Adipocyte (in vitro differentiated cells): ENCODE results near the gene TRIM63.
"Not testable (repeated sequence)": the region's sequence is repeated elsewhere in the genome, so short reads cannot be mapped to it uniquely, and the experiment has no call there.

Experiments
- DNase-seq: peaks from one replicate; pipeline ENCODE4 v3.0.0-alpha.2; 2015; ENCODE audit warnings: low read depth
- H3K27me3 ChIP-seq: replicated peaks from 2 replicates; pipeline ENCODE4 v1.7.0; 2013; ENCODE audit warnings: mild to moderate bottlenecking, low read length, moderate library complexity; ENCODE audit not compliant: control insufficient read depth, insufficient read depth
- H3K36me3 ChIP-seq: 2 replicates; pipeline ENCODE4 v1.7.0; 2013; ENCODE audit warnings: low read length, mild to moderate bottlenecking, moderate library complexity; ENCODE audit not compliant: control insufficient read depth, insufficient read depth, severe bottlenecking
- H3K4me1 ChIP-seq: 2 replicates; pipeline ENCODE4 v1.7.0; 2013; ENCODE audit warnings: mild to moderate bottlenecking, low read length, moderate library complexity; ENCODE audit not compliant: control insufficient read depth, insufficient read depth
- H3K4me3 ChIP-seq: 2 replicates; pipeline ENCODE4 v1.7.0; 2013; ENCODE audit warnings: mild to moderate bottlenecking, low read length, moderate library complexity
- H3K9ac ChIP-seq: 2 replicates; pipeline ENCODE4 v1.7.0; 2013; ENCODE audit warnings: mild to moderate bottlenecking, low read length, moderate library complexity
- H3K9me3 ChIP-seq: 2 replicates; pipeline ENCODE4 v1.7.0; 2013; ENCODE audit warnings: mild to moderate bottlenecking, low read length, moderate library complexity; ENCODE audit not compliant: control insufficient read depth

Gene TRIM63

DNA sequence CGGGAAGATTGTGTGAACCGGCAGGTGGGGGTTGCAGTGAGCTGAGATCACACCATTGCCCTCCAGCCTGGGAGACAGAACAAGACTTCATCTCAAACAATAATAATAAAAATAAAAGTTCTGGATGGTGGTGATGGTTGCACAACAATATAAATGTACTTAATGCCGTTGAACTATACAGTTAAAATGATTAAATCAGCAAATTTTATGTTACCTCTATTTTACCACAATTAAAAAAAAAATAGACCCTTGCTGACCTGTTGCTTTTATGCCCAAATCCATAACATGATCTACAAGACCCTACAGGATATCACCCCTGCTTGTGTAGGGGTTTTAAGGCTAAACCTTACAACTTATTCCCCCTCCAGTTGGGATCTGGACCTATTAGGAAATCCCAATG is 32.4 kb upstream of the TRIM63 start:
- peaks cover 15% of the 10 kb centered on the region for H3K4me1 ChIP-seq
- DNase-seq: no peak
- no peaks in the 10 kb centered on the region for H3K9me3 ChIP-seq
- H3K9ac ChIP-seq: no peak overlapping the region
- H3K36me3 ChIP-seq: no peaks in the 10 kb centered on the region
- no peak overlapping the region for H3K4me3 ChIP-seq
- no peaks in the 10 kb centered on the region for H3K27me3 ChIP-seq

DNA sequence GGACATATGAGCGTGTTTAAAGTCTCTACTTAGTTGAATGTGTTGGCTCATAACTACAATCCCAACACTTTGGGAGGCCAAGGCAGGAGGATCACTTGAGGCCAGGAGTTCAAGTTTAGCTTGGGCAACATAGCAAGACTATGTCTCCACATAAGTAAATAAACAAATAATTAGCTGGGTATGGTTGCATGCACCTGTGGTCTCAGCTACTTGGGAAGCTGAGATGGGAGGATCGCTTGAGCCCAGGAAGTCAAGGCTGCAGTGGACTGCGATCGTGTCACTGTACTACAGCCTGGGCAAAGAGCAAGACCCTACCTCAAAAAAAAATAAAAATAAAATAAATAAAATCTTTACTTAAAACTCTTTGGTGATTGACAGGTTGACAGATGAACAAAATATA is 31.2 kb upstream of the TRIM63 start:
- Histone ChIP-seq H3K4me1 (peaks cover 20% of the 10 kb centered on the region), H3K36me3 (no peaks in the 10 kb centered on the region), H3K9me3 (no peaks in the 10 kb centered on the region), H3K9ac (no peak overlapping the region), H3K4me3 (no peak overlapping the region), H3K27me3 (peaks cover 7% of the 10 kb centered on the region)
- no peak for DNase-seq

DNA sequence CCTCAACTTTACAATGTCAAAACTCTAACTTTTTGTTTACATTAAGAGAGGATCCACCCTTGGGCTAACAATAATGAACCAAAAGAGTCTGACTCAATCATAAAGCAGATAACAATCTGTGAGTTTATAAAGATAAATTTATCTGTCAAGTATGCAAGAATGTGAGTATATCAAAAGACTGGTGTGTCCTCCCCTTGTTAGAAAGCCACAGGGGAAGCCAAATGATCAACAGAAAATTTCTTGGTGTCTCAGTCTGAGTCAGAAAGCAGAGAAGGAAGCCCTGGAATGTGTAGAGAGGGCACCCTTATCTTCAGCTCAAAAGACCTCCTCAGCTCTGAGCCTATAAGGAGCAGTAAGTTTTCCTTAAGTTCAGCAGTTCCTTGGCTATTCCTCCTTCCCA is 30.3 kb upstream of the TRIM63 start:
- Histone ChIP-seq H3K27me3 (peaks cover 12% of the 10 kb centered on the region), H3K9ac (no peak overlapping the region), H3K36me3 (no peaks in the 10 kb centered on the region), H3K4me1 (peaks cover 20% of the 10 kb centered on the region), H3K9me3 (no peaks in the 10 kb centered on the region), H3K4me3 (no peak overlapping the region)
- DNase-seq: peak; percentile 28

DNA sequence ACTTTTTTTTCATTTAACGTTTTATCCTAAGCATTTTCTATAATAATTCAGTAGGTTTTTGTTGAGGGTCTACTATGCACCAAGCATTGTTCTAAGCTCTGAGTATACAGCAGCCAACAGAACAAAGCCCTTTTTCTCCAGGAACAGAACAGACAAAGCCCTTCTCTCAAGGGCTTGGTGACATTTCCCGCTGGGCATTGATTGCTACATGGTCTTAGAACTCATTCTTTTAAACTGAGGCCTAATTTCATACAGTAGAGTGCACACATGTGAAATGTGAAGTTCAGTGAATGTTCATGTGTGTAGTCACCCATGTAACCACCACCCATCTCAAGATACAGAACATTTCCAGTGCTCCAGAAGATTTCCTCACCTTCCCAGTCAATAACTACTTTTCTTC is 29.0 kb upstream of the TRIM63 start:
- Histone ChIP-seq H3K9ac (no peak overlapping the region), H3K9me3 (no peaks in the 10 kb centered on the region), H3K27me3 (peaks cover 24% of the 10 kb centered on the region), H3K4me1 (peaks cover 20% of the 10 kb centered on the region), H3K36me3 (no peaks in the 10 kb centered on the region), H3K4me3 (no peak overlapping the region)
- no peak for DNase-seq

DNA sequence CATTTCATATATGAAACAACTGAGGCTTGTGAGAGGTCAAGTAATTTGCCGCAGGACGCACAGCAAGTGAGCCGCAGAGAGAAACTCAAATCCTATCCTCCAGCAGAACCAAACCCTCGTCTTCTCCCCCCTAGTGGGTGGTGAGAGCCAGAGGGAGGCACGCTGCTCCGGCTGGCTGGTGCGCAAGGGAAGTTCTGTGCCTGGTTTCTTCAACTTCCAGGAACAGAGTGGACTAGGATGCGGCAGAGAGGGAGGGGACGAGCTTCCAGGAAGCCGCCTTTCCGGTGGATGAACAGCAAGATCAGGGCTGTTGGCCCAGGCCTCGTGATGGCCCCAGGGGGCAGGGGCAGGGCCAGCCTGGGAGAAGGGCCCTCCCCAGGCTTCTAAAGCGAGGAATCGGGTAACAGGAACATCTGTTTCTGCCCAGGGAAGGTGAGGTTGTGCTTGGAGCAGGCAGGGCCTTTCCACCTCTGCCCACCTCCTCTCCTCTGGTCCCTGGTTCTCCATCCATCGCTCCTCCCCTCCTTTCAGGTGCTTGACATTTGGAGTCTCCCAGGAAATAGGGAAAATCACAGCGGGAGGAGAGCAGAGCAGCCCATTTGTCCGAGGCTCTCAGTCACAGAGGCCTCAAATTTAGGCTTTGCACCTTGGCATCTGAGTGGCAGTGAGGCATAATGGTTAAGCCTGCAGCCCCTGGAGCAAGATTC is 27.4 kb upstream of the TRIM63 start:
- Histone ChIP-seq H3K36me3 (no peaks in the 10 kb centered on the region), H3K4me1 (peaks cover 20% of the 10 kb centered on the region), H3K27me3 (peaks cover 37% of the 10 kb centered on the region), H3K9me3 (no peaks in the 10 kb centered on the region), H3K4me3 (no peak overlapping the region), H3K9ac (no peak overlapping the region)
- no peak for DNase-seq

DNA sequence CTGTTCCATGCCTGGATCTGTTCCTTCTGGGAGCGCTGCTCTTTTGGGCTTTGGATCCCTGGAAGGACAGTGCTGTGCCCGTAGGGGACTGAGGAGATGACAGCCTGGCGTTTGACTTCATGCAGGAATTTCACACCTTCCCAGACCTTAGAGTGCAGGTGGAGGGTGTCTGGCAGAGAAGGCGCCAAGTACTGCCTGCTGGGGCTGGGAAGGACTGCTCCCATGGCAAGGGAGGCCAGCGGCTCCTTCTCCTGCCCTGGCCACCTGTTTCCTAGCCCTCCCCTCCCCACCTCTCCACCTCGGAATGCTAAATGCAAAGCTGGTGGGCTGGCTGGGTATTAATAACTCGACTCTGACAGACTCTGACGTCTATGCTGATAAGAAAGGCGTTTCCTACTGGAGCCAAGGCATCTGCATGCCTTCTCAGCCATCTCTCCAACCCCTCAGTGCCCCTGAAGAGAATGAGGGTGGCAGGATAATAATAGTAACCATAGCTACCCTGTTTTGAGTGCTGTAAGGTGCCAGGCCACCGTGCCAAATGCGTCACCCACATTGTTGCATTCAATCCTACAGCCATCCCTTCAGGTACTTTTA is 26.7 kb upstream of the TRIM63 start:
- Histone ChIP-seq H3K4me3 (no peak overlapping the region), H3K9ac (no peak overlapping the region), H3K9me3 (no peaks in the 10 kb centered on the region), H3K36me3 (no peaks in the 10 kb centered on the region), H3K27me3 (peaks cover 37% of the 10 kb centered on the region), H3K4me1 (peaks cover 20% of the 10 kb centered on the region)
- no peak for DNase-seq

DNA sequence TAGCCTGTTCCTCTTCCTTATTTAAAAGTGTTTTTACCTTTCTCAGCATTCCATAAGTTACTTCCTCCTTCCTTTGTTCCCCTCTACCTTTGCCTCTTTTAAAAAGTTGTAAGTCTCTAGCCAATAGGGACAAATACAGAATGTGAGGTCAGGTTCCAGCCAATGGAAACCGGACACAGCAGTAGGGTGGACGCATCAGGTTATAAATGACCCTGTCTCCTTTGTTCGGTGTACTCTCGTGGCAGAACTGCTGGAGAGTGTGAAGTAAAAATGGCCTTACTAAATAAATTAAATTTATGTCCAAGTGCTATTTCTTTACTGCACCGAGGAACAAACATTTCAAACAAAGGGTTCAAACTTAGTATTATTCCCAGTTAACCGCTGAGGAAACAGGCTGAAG is 26.1 kb upstream of the TRIM63 start:
- not testable (repeated sequence) for H3K9ac ChIP-seq, H3K4me3 ChIP-seq, DNase-seq, H3K9me3 ChIP-seq, H3K36me3 ChIP-seq
- peaks cover 37% of the 10 kb centered on the region for H3K27me3 ChIP-seq
- peaks cover 20% of the 10 kb centered on the region for H3K4me1 ChIP-seq

DNA sequence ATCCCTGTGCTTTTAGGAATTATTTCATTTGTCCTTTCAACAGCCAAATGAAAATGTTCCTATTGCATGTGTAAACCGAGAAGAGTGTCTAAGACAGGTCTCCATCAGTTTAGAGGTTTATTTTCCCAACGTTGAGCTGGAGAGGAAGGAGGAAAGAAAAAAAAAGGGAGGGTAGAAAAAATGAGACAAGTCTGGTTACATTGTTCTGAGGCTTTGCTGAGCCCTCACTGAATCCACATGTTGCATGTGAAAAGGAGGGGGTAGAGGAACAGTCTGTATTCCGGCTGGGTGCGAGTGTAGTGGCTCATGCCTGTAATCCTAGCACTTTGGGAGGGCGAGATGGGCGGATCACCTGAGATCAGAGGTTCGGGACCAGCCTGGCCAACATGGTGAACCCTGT is 25.0 kb upstream of the TRIM63 start:
- Histone ChIP-seq H3K4me1 (peaks cover 12% of the 10 kb centered on the region), H3K9ac (no peak overlapping the region), H3K9me3 (no peaks in the 10 kb centered on the region), H3K36me3 (no peaks in the 10 kb centered on the region), H3K4me3 (no peak overlapping the region), H3K27me3 (peaks cover 37% of the 10 kb centered on the region)
- no peak for DNase-seq

DNA sequence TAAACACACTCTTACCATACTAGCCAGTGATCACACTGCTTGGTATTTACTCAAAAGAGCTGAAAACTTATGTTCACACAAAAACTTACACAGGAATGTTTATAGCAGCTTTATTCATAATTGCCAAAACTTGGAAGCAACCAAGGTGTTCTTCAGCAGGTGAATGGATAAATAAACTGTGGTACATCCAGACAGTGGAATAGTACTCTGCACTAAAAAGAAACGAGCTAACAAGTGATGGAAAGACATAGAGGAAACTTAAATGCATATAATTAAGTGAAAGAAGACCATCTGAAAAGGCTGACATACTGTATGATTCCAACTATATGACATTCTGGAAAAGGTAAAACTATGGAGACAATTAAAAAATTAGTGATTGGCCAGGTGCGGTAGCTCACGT is 23.5 kb upstream of the TRIM63 start:
- no peak overlapping the region for H3K9ac ChIP-seq
- no peaks in the 10 kb centered on the region for H3K9me3 ChIP-seq
- H3K27me3 ChIP-seq: peaks cover 42% of the 10 kb centered on the region
- no peak for DNase-seq
- no peak overlapping the region for H3K4me3 ChIP-seq
- H3K36me3 ChIP-seq: no peaks in the 10 kb centered on the region
- peaks cover 8% of the 10 kb centered on the region for H3K4me1 ChIP-seq

DNA sequence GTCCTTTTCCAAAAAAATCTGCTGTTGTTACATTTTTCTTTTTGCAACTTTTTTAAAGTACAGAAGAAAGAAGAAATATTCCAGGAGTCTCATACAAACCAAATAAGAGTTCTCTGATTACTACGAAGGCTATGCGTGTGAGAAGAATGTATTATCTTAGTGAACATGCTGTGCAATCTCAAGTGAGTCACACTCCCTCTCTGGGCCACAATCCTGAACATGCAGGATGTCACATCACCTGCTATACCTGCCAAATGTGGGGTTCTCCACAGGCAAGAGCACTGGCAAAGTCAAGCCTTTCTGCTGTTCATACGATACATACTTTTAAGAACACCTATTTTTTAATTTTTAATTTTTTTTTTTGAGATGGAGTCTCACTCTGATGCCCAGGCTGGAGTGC is 21.7 kb upstream of the TRIM63 start:
- peaks cover 40% of the 10 kb centered on the region for H3K27me3 ChIP-seq
- H3K4me1 ChIP-seq: no peaks in the 10 kb centered on the region
- no peak overlapping the region for H3K4me3 ChIP-seq
- no peaks in the 10 kb centered on the region for H3K36me3 ChIP-seq
- H3K9ac ChIP-seq: no peak overlapping the region
- H3K9me3 ChIP-seq: no peaks in the 10 kb centered on the region
- DNase-seq: no peak

DNA sequence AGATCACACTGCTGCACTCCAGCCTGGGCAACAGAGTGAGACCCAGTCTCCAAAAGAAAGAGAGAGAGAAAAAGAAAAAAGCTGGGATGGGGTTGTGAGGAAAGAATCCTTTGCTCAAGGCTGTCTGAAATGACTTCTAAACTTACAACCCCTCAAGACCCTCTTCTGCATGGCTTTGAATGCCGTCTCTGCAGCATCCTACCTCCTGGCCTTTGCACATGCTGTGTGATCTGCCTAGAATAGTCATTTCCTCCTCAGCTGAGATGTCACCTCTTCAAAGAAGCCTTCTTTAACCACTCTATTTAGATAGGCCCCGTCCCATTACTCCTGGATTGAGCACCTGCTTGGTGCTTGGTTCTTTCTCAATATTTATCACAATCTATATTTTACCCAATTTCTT is 17.4 kb upstream of the TRIM63 start:
- Histone ChIP-seq H3K27me3 (peaks cover 5% of the 10 kb centered on the region), H3K4me1 (no peaks in the 10 kb centered on the region), H3K9me3 (no peaks in the 10 kb centered on the region), H3K36me3 (no peaks in the 10 kb centered on the region), H3K9ac (no peak overlapping the region), H3K4me3 (no peak overlapping the region)
- DNase-seq: no peak

DNA sequence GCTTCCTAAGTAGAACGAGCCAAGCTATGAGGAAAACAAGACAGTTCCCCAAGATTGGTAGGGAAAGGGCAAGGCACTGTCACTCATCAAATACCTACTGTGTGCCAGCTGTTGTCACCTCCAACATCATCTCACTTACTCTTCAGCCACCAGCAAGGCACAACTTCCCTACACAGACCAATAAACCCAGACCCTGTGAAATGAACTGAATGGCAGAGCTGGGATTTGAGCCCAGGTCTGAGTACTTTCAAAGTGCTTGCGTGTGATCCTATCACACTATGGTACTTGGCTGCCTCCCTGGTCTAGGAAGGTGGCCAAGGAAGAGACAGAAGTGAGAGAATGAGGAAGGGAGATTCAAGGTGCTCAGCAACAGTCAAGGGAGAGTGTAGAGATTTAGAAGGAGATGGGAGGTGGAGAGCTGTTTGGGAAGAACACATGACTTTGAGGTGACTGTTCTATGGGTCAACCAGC is 16.7 kb upstream of the TRIM63 start:
- DNase-seq: no peak
- Histone ChIP-seq H3K9me3 (no peaks in the 10 kb centered on the region), H3K27me3 (peaks cover 5% of the 10 kb centered on the region), H3K4me3 (no peak overlapping the region), H3K36me3 (no peaks in the 10 kb centered on the region), H3K9ac (no peak overlapping the region), H3K4me1 (no peaks in the 10 kb centered on the region)
